Mucosa of descending colon (tissue), 3 donors: ENCODE results near the gene NR2C2. TPM values are rescaled to one million over a fixed set of nuclear protein-coding genes. Genes with fewer than 3 reads are reported as not detected.
"Not testable (repeated sequence)": the region's sequence is repeated elsewhere in the genome, so short reads cannot be mapped to it uniquely, and the experiment has no call there.

ENCODE experiments used
- ATAC-seq: fragments of 200-7000 bp; cut with Tn5 transposase; one replicate; pipeline ENCODE4 v1.9.1; 2020; ENCODE audit warnings: mild to moderate bottlenecking, moderate library complexity
- DNase-seq, 3 donors: peaks; one replicate each; pipeline ENCODE4 v3.0.0-alpha.2; 2020
- H3K36me3 ChIP-seq: fragments of 200-600 bp; one replicate; pipeline ENCODE4 v1.8.0; 2021; ENCODE audit warnings: low read depth, mild to moderate bottlenecking
- H3K4me1 ChIP-seq: fragments of 200-600 bp; one replicate; pipeline ENCODE4 v1.8.0; 2021; ENCODE audit warnings: low read depth, mild to moderate bottlenecking
- H3K4me3 ChIP-seq: fragments of 200-600 bp; one replicate; pipeline ENCODE4 v1.8.0; 2021; ENCODE audit warnings: mild to moderate bottlenecking
- H3K9me3 ChIP-seq: fragments of 200-600 bp; one replicate; pipeline ENCODE4 v1.8.0; 2021; ENCODE audit warnings: mild to moderate bottlenecking
- intact Hi-C, 2 donors: fragments of 100-400 bp; cut with DNase I in 1 of 2; cut with micrococcal nuclease in 1 of 2; formaldehyde crosslinking; loops; one replicate each; pipeline versions ENCODE4 v1.11.0 to v1.11.1; 2022; cut with DNase I, micrococcal nuclease
- total RNA-seq, 3 donors: library from RNA; stranded (reverse); fragmentation: NEBNext Ultra II Directional in 2 of 3; extraction: Animal tissue kit (Norgen Biotek cat#: 25700) in 2 of 3; gene quantifications; one replicate each; pipeline versions ENCODE4 v1.2.1 to v1.2.4, GENCODE V29; 2021 to 2023
- TF ChIP-seq, protein P1 (sequence below): fragments of 200-600 bp; IDR thresholded peaks from one replicate; pipeline ENCODE4 v1.8.0; 2022; ENCODE audit warnings: antibody characterized with exemption, mild to moderate bottlenecking
- donor health status: DM: no; HTN: no; CAD: no; lungs with moderate emphysema.
- donor health status: DM: no; HTN: no; CAD: no.
- donor health status: DM: no; HTN: yes; CAD: no.

Gene NR2C2
- total RNA-seq, 3 donors from 2014 or later = 37.6 to 56.6 (median 53.9) TPM

DNA sequence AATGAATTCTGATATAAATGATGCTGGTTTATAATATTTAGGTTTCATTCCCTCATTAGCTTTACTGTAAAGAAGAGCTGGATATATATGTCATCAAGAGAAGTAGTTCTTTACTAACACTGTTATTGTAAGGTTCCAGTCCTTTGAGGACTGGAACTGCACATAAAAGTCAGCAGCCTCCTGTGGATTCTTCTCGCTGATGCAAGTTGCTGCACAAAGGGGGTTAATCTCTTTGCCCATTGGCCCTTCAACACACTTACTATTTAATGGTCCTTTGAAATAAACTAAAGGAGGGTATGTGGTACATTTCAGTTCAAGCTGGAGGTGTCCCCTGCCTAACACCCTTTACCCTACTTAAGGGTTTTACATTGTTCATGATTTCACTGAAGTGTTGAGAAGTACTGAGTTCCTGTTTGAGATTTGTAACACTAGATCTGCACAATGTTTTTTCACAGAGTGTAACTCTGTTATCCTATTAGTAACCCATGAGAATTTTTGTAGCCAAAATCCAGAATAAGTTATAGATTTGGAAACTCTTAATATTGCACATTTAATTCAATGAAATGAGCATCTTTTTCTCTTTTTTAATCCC is 43.9 kb downstream of the NR2C2 start:
- ATAC-seq (no peak), DNase-seq (no peak)
- TF ChIP-seq, protein P1, sequence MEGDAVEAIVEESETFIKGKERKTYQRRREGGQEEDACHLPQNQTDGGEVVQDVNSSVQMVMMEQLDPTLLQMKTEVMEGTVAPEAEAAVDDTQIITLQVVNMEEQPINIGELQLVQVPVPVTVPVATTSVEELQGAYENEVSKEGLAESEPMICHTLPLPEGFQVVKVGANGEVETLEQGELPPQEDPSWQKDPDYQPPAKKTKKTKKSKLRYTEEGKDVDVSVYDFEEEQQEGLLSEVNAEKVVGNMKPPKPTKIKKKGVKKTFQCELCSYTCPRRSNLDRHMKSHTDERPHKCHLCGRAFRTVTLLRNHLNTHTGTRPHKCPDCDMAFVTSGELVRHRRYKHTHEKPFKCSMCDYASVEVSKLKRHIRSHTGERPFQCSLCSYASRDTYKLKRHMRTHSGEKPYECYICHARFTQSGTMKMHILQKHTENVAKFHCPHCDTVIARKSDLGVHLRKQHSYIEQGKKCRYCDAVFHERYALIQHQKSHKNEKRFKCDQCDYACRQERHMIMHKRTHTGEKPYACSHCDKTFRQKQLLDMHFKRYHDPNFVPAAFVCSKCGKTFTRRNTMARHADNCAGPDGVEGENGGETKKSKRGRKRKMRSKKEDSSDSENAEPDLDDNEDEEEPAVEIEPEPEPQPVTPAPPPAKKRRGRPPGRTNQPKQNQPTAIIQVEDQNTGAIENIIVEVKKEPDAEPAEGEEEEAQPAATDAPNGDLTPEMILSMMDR = no peak
- Histone ChIP-seq H3K4me3 (no peak overlapping the region), H3K9me3 (no peaks in the 10 kb centered on the region), H3K36me3 (no peaks in the 10 kb centered on the region), H3K4me1 (peaks cover 17% of the 10 kb centered on the region)
- intact Hi-C loops = no loop called here

DNA sequence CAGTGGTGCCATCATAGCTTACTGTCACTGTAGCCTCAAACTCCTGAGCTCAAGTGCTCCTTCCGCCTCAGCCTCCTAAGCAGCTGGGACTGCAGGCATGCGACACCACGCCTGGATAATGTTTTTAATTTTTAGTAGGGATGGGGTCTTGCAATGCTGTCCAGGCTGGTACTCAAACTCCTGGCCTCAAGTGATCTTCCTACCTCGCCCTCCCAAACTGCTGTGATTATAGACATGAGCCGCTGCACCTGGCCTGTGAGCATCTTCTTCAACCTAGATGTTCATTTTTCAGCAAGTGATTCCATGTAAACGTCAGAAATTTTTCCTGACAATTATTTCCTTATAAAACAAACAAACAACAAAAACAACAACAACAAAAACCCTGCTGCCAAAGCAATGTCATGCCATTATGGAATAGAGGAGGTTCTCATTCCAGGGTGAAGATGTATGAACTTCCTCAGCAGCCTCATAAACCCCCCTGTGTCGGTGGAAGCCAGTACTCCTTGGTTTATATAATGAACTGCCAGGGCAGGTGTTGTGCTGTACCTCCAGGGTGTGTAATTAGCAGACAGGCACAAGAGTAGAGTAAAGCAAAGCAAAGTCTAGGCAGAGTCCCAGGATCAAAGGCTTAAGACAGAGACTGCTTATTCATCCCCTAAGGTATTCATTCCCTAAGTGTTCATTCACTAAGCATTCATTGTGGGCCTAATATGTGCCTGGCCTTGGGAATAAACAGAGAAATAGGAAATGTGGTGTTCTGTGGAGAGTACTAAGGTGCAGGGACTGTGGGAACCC is 44.6 kb downstream of the NR2C2 start:
- TF ChIP-seq, protein P1 = no peak
- Histone ChIP-seq H3K4me1 (peaks cover 17% of the 10 kb centered on the region), H3K4me3 (no peak overlapping the region), H3K36me3 (no peaks in the 10 kb centered on the region), H3K9me3 (no peaks in the 10 kb centered on the region)
- ATAC-seq (peak; percentile 56), DNase-seq (no peak)
- intact Hi-C loops = no loop called here

DNA sequence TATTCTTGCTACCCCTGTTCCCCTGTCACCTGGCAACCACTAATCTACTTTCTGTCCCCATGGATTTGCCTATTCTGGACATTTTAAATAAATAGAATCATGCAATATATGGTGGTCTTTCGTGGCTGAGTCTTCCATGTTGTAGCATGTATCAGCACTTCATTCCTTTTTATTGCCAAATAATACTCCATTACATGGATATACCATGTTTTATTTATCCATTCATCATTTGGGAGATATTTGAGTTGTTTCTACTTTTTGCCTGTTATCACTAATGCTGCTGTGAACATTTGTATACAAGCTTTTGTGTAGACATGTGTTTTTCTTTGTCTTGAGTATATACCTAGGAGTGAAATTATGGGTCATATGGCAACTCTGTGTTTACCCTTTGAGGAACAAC is 50.6 kb downstream of the NR2C2 start:
- intact Hi-C loops = no loop called here
- Histone ChIP-seq H3K4me1 (no peaks in the 10 kb centered on the region), H3K4me3 (no peak overlapping the region), H3K36me3 (no peaks in the 10 kb centered on the region), H3K9me3 (no peaks in the 10 kb centered on the region)
- TF ChIP-seq, protein P1 = no peak
- ATAC-seq = no peak
- DNase-seq = no peak

DNA sequence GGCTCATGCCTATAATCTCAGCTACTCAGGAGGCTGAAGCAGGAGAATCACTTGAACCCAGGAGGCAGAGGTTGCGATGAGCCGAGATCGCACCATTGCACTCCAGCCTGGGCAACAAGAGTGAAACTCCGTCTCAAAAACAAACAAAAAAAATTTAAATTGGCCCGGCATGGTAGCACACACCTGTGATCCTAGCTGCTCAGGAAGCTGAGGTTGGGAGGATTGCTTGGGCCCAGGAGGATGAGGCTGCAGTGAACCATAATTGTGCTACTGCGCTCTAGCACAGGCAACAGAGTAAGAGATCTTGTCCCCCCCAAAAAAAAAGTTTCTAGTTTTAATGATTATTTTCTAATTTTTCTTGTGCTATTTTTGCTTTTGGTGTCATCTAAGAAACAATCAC is 51.8 kb downstream of the NR2C2 start:
- H3K4me1 ChIP-seq, DNase-seq, H3K9me3 ChIP-seq, H3K36me3 ChIP-seq, ATAC-seq, H3K4me3 ChIP-seq, intact Hi-C loops: not testable (repeated sequence)

DNA sequence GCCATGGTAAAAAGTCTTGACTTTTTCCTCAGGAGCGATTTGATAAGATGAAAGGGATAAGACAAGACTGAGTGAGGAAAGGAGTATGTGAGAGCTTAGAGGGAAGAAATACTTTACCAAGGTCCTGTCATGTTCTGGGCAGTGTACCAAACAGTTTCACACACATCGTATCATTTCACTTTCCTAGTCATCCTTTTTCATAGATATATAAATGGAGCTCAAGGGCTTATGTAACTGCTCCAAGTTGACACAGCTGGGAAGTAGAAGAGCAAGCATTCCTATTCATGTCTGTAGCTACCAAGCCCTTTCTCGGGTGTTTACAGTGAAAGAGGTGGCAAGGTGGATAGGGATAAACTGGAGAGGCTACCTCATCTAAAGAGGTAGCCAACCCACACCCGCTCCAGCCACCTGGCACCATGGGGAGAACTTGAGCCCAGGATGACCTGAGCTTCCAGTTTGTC is 60.3 kb downstream of the NR2C2 start:
- intact Hi-C loops = no loop called here
- DNase-seq = no peak
- Histone ChIP-seq H3K4me3 (no peak overlapping the region), H3K36me3 (no peaks in the 10 kb centered on the region), H3K4me1 (no peaks in the 10 kb centered on the region), H3K9me3 (no peaks in the 10 kb centered on the region)
- no peak for ATAC-seq
- TF ChIP-seq, protein P1 = no peak

DNA sequence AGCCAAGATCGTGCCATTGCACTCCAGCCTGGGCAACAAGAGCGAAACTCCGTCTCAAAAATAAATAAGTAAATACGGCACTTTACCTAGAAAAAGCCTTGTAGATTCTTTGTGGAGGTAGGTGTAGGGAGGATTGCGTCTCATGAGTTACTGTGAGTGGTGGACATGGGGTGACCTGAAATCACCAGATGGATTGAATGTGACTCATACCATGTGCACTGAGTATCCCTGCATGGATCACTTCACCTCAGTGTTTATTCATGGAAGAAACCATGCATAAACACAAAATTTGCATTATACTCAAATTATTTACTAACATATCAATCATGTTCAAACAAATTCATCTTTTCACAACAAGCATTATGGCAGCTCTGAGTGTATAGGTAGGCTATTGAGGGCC is 61.8 kb downstream of the NR2C2 start:
- Histone ChIP-seq H3K4me3 (no peak overlapping the region), H3K4me1 (no peaks in the 10 kb centered on the region), H3K36me3 (no peaks in the 10 kb centered on the region), H3K9me3 (no peaks in the 10 kb centered on the region)
- DNase-seq = no peak
- TF ChIP-seq, protein P1 = no peak
- intact Hi-C loops = no loop called here
- ATAC-seq = no peak
